ENCODE results near the gene XKR7.

- no peak for TF ChIP-seq CTCF (IDR thresholded peaks at IDR 0.05 in 8 of 11, conservative IDR thresholded peaks at IDR 0.05 in 3 of 11)
- TF ChIP-seq POLR2AphosphoS5 (IDR thresholded peaks at IDR 0.05), result no peak
Observed at GRCh38 chr20:31937820-31938219, 30.1 kb upstream of the XKR7 start.

All from spleen (tissue), 7 donors.